GM20000 (cell line): ENCODE data around the gene RTRAF.

Experiments
- DNase-seq: peaks from one replicate; pipeline ENCODE4 v3.0.0; 2012; ENCODE audit warnings: low spot score
- TF ChIP-seq, protein P1 (sequence below): IDR thresholded peaks from 2 replicates; pipeline ENCODE4 v1.5.1; 2012; ENCODE audit warnings: mild to moderate bottlenecking, control low read depth; ENCODE audit errors: extremely low read depth, missing control alignments

RTRAF gene

DNA sequence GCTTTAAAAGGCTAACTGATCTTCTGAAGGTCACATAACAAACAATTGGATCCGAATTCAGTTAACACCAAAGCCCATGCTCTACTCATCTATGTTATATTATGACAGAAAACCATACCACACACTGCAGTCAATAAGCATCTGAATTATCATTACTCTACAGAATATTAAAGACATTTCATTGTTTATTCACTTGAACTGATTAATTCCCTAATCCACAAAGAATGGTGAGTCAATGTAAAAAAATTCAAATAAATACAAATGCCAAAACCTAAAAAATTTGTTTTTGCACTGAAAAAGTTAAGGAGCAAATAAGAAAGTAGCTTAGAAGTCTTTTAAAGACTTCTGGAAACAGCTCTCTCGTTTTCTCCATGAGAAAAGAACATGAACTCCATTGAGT lies 65.8 kb downstream of the RTRAF start:
- TF ChIP-seq, protein P1, sequence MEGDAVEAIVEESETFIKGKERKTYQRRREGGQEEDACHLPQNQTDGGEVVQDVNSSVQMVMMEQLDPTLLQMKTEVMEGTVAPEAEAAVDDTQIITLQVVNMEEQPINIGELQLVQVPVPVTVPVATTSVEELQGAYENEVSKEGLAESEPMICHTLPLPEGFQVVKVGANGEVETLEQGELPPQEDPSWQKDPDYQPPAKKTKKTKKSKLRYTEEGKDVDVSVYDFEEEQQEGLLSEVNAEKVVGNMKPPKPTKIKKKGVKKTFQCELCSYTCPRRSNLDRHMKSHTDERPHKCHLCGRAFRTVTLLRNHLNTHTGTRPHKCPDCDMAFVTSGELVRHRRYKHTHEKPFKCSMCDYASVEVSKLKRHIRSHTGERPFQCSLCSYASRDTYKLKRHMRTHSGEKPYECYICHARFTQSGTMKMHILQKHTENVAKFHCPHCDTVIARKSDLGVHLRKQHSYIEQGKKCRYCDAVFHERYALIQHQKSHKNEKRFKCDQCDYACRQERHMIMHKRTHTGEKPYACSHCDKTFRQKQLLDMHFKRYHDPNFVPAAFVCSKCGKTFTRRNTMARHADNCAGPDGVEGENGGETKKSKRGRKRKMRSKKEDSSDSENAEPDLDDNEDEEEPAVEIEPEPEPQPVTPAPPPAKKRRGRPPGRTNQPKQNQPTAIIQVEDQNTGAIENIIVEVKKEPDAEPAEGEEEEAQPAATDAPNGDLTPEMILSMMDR = no peak
- DNase-seq = no peak

DNA sequence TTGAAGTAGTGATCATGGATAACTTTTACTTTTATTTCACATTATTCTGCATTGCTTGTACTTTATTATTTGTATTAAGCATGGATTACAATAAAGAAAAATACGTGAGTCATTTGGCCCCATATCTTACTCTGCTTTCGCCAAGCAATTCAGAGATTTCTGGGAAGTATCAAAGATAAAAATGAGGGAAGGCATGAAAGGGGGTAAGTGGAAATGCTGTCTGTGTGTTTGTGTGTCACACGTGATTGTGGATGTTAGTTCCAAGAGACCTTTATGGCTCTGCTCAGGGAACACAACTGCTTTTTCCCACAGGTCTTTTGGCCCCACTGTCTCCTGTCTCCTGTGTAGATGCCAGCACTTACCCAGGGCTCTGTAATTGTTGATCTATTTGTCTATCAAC lies 69.0 kb downstream of the RTRAF start:
- TF ChIP-seq, protein P1 = no peak
- DNase-seq = no peak

- TF ChIP-seq, protein P1 = no peak
- DNase-seq = no peak
Observed at GRCh38 chr14:52059649-52060048, 70.3 kb downstream of the RTRAF start.

GRCh38 chr14:52060080-52060479 lies 70.7 kb downstream of the RTRAF start:
- TF ChIP-seq, protein P1 = no peak
- no peak for DNase-seq
